ENCODE data around the gene ZNF585A.

The ZNF585A gene

GRCh38 chr19:37095859-37096258 is 76.6 kb downstream of the ZNF585A start:
- in situ Hi-C loops (cut with MboI; ENCODE audit: low sequenced_read_pairs), result no loop called here
